ENCODE results near the gene ATP6V0E2. TPM values are rescaled to one million over a fixed set of nuclear protein-coding genes. Genes with fewer than 3 reads are reported as not detected.

Gene ATP6V0E2
- total RNA-seq, 1 experiment from 2014 or later, result 19.0 TPM

GRCh38 chr7:149864023-149864422 lies 9.7 kb upstream of the ATP6V0E2 start:
- H2BK120ac ChIP-seq (ENCODE audit: low read depth, low read length, poor library complexity, severe bottlenecking), result no peak overlapping the region
- no peaks in the 10 kb centered on the region for H3K36me3 Mint-ChIP-seq (ENCODE audit: insufficient read depth in 1 of 3, low read depth in 3 of 3)

More at GRCh38 chr7:149864023-149864422, 9.7 kb upstream of the ATP6V0E2 start:
- Histone ChIP-seq H3K9ac (ENCODE audit: extremely low read depth, insufficient read length, low read length) (no peak overlapping the region), H3K4me2 (ENCODE audit: insufficient read depth, insufficient read length, low read length) (no peak overlapping the region), H2BK15ac (ENCODE audit: low read depth, low read length) (no peak overlapping the region), H3K27me3 (ENCODE audit: insufficient read depth, low read length) (no peaks in the 10 kb centered on the region), H3K23ac (ENCODE audit: insufficient read length, low read depth, low read length) (no peak overlapping the region), H2BK5ac (ENCODE audit: insufficient read length, low read length) (no peak overlapping the region), H3K14ac (ENCODE audit: insufficient read depth, low read length) (no peak overlapping the region), H2BK12ac (ENCODE audit: insufficient read length, low read depth, low read length) (no peak overlapping the region), H2BK20ac (ENCODE audit: low read depth, low read length, poor library complexity, severe bottlenecking) (no peak overlapping the region), H4K20me1 (ENCODE audit: control insufficient read depth, insufficient read depth, insufficient read length) (no peaks in the 10 kb centered on the region), H3K79me2 (ENCODE audit: insufficient read depth, low read length) (no peaks in the 10 kb centered on the region), H4K91ac (ENCODE audit: insufficient read length, low read depth, low read length) (no peak overlapping the region), H2AFZ (ENCODE audit: low read length) (no peak overlapping the region), H3K23me2 (ENCODE audit: insufficient read length, low read depth, low read length, poor library complexity, severe bottlenecking) (no peaks in the 10 kb centered on the region), H3K9me3 (ENCODE audit: control insufficient read depth, low read depth, low read length) (no peaks in the 10 kb centered on the region), H3K4ac (ENCODE audit: low read depth, low read length) (no peak overlapping the region), H3K27ac (ENCODE audit: insufficient read length, low read depth, low read length) (no peak overlapping the region), H3K4me1 (ENCODE audit: insufficient read depth, low read length) (no peaks in the 10 kb centered on the region), H3T11ph (ENCODE audit: low read length) (no peak overlapping the region), H3K18ac (ENCODE audit: insufficient read length, low read depth, low read length) (no peak overlapping the region), H3K56ac (ENCODE audit: insufficient read length, low read depth, low read length) (no peak overlapping the region), H4K8ac (replicated peaks; ENCODE audit: insufficient read length, low read depth, low read length) (no peak overlapping the region), H4K5ac (ENCODE audit: insufficient read length, low read depth, low read length) (no peak overlapping the region), H3K79me1 (ENCODE audit: insufficient read depth, low read depth, low read length, poor library complexity, severe bottlenecking) (no peaks in the 10 kb centered on the region), H2AK5ac (ENCODE audit: insufficient read length, low read length) (no peak overlapping the region)
- no peak for TF ChIP-seq CTCF (conservative IDR thresholded peaks at IDR 0.05)
- Mint-ChIP-seq H3K27me3 (ENCODE audit: low read depth) (peaks cover 23% of the 10 kb centered on the region), H3K4me3 (no peak overlapping the region), H3K9me3 (no peaks in the 10 kb centered on the region), H3K27ac (no peak overlapping the region), H3K4me1 (peaks cover 0 to 1% of the 10 kb centered on the region in 2 experiments; a peak in 1 of 4 replicates)
- no peak for DNase-seq
- WGBS (ENCODE audit: extremely low coverage, insufficient read length, low lambda C conversion rate), result no CpG with 5 or more reads among the region's 8 CpGs
